DOHH2 (cell line): ENCODE results near the gene WDR89.
"Not testable (repeated sequence)": the region's sequence is repeated elsewhere in the genome, so short reads cannot be mapped to it uniquely, and the experiment has no call there.

Source experiments
- H3F3A ChIP-seq: fragments of 200-600 bp; sonication (generic), shearing (Covaris generic); 2 replicates; pipeline ENCODE4 v1.6.0; 2016; ENCODE audit warnings: antibody characterized with exemption, mild to moderate bottlenecking; ENCODE audit not compliant: control insufficient read depth, insufficient read depth
- H3K27ac ChIP-seq: fragments of 200-600 bp; sonication (generic); 2 replicates; pipeline ENCODE4 v1.5.1; 2014; ENCODE audit warnings: low read depth, mild to moderate bottlenecking, low read length, moderate library complexity
- H3K27me3 ChIP-seq: fragments of 200-600 bp; sonication (generic); 2 replicates; pipeline ENCODE4 v1.6.1; 2014; ENCODE audit warnings: mild to moderate bottlenecking, low read length, mixed read lengths; ENCODE audit not compliant: control insufficient read depth
- H3K36me3 ChIP-seq: fragments of 200-600 bp; sonication (generic); 2 replicates; pipeline ENCODE4 v1.6.1; 2014; ENCODE audit warnings: mild to moderate bottlenecking, low read length, moderate library complexity, mixed read lengths; ENCODE audit not compliant: control insufficient read depth
- H3K4me1 ChIP-seq: fragments of 200-600 bp; sonication (generic); 2 replicates; pipeline ENCODE4 v1.6.1; 2014; ENCODE audit warnings: mild to moderate bottlenecking, low read length, mixed read lengths; ENCODE audit not compliant: control insufficient read depth
- H3K4me2 ChIP-seq: fragments of 200-600 bp; sonication (generic); 2 replicates; pipeline ENCODE4 v1.6.0; 2014; ENCODE audit warnings: mild to moderate bottlenecking, low read length, moderate library complexity
- H3K4me3 ChIP-seq: fragments of 200-600 bp; sonication (generic); 2 replicates; pipeline ENCODE4 v1.5.1; 2014; ENCODE audit warnings: mild to moderate bottlenecking, low read length, mixed read lengths
- H3K79me2 ChIP-seq: fragments of 200-600 bp; sonication (generic); 2 replicates; pipeline ENCODE4 v1.6.1; 2014; ENCODE audit warnings: mild to moderate bottlenecking, low read length, mixed read lengths; ENCODE audit not compliant: control insufficient read depth
- H3K9me2 ChIP-seq: fragments of 200-600 bp; sonication (generic); replicated peaks from 2 replicates; pipeline ENCODE4 v1.6.1; 2014; ENCODE audit warnings: mild to moderate bottlenecking, low read length, mixed read lengths; ENCODE audit not compliant: control insufficient read depth
- H3K9me3 ChIP-seq: fragments of 200-600 bp; sonication (generic); 2 replicates; pipeline ENCODE4 v1.6.1; 2014; ENCODE audit warnings: antibody characterized with exemption, low read length, mixed read lengths; ENCODE audit not compliant: control insufficient read depth, insufficient read depth
- H4K20me1 ChIP-seq: fragments of 200-600 bp; sonication (generic); 2 replicates; pipeline ENCODE4 v1.6.0; 2014; ENCODE audit warnings: low read depth, mild to moderate bottlenecking, antibody characterized with exemption, low read length, moderate library complexity; ENCODE audit not compliant: control insufficient read depth, insufficient read depth
- CTCF ChIP-seq: fragments of 200-600 bp; sonication (generic); IDR thresholded peaks from one replicate; pipeline ENCODE4 v1.5.1; 2014; ENCODE audit warnings: antibody characterized with exemption, mild to moderate bottlenecking, low read depth, low read length; ENCODE audit not compliant: poor library complexity, severe bottlenecking
- EZH2phosphoT487 ChIP-seq: fragments of 200-600 bp; sonication (generic); IDR thresholded peaks from 2 replicates; pipeline ENCODE4 v1.6.1; 2017; ENCODE audit warnings: borderline replicate concordance, mild to moderate bottlenecking, antibody characterized with exemption, low read length, moderate library complexity, mixed read lengths

The WDR89 gene

DNA sequence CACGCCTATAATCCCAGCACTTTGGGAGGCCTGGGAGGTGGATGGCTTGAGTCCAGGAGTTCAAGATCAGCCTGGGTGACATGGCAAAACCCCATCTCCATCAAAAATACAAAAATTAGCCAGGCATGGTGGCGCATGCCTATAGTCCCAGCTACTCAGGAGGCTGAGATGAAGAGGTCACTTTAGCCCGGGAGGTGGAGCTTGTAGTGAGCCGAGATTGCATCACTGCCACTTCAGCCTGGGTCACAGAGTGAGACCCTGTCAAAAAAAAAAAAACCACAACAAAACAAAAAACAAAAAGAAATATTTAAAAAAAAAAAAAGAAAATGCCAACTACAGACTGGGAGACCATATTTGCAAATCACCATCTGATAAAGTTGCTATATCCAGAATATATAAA, 17.5 kb downstream of the WDR89 start:
- Histone ChIP-seq H4K20me1 (no peaks in the 10 kb centered on the region), H3K4me1 (no peaks in the 10 kb centered on the region), H3K9me3 (no peaks in the 10 kb centered on the region), H3K9me2 (no peaks in the 10 kb centered on the region), H3K4me3 (no peak overlapping the region), H3F3A (no peaks in the 10 kb centered on the region), H3K4me2 (no peak overlapping the region), H3K79me2 (peaks cover 30% of the 10 kb centered on the region), H3K27me3 (no peaks in the 10 kb centered on the region), H3K27ac (no peak overlapping the region), H3K36me3 (peaks cover 20% of the 10 kb centered on the region)
- TF ChIP-seq EZH2phosphoT487 (no peak), CTCF (no peak)

DNA sequence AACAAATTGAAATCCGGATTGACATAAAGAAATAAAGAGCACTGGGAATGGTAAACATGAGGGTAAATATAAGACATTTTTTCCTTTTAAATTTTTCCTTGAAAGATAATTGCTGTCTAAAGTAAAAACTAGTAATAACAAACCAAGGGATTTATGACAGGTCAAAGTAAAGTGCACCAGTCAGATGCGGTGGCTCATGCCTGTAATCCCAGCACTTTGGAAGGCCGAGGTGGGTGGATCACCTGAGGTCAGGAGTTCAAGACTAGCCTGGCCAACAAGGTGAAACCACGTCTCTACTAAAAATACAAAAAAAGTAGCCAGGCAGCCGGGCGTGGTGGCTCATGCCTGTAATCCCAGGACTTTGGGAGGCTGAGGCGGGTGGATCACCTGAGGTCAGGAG, 19.7 kb downstream of the WDR89 start:
- H3K27me3 ChIP-seq, H3F3A ChIP-seq, H3K4me2 ChIP-seq, H3K27ac ChIP-seq, H3K4me3 ChIP-seq, H4K20me1 ChIP-seq, H3K9me2 ChIP-seq, H3K9me3 ChIP-seq, H3K4me1 ChIP-seq: not testable (repeated sequence)
- H3K36me3 ChIP-seq, result peaks cover 39% of the 10 kb centered on the region
- peaks cover 34% of the 10 kb centered on the region for H3K79me2 ChIP-seq

GRCh38 chr14:63616015-63616414, 25.7 kb downstream of the WDR89 start:
- H3K79me2 ChIP-seq, result peaks cover 66% of the 10 kb centered on the region
- H3K9me3 ChIP-seq, result no peaks in the 10 kb centered on the region
- peaks cover 49% of the 10 kb centered on the region for H3K36me3 ChIP-seq
- H3K4me1 ChIP-seq, result no peaks in the 10 kb centered on the region
- no peak overlapping the region for H3K4me2 ChIP-seq
- H3K27me3 ChIP-seq, result no peaks in the 10 kb centered on the region
- H3K4me3 ChIP-seq, result no peak overlapping the region
- H3F3A ChIP-seq, result no peaks in the 10 kb centered on the region
- H3K9me2 ChIP-seq, result no peaks in the 10 kb centered on the region
- H4K20me1 ChIP-seq, result peaks cover 4% of the 10 kb centered on the region; the same call in 1 of the 2 replicates
- TF ChIP-seq EZH2phosphoT487 (no peak), CTCF (no peak)
- H3K27ac ChIP-seq, result no peak overlapping the region

DNA sequence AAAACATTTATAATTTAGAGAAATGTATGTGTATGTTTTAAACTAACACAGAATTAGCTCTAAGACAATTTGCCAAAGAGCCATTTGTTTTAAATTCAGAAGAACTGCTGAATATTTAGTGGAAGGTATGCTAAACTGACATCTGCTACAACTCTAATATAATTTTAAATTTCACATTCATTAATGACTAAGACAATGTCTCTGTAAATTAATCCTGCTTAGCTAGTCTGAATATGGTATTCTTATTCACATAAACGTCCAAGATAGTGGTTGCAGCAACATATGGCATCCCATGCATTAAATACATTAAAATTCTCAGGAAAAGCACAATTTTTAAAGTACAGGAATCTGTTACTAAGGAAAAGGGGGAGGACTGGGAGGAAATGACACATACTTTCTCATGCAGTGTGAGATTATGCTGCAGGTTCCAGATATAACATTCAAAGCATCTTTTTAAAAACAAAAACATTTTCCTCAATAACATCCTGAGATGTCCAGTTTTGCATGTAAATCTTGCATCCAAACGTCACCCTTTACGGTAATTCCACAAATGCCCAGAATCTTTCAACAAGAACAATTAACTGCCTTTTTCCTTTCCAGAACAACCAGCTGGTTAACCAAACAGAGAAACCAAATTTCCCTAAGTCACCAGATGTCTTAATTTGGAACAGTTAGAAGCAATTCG, 26.9 kb downstream of the WDR89 start:
- H3K79me2 ChIP-seq, result peaks cover 66% of the 10 kb centered on the region
- no peak for TF ChIP-seq EZH2phosphoT487
- TF ChIP-seq CTCF, result no peak
- no peaks in the 10 kb centered on the region for H3K4me1 ChIP-seq
- H3F3A ChIP-seq, result no peaks in the 10 kb centered on the region
- peaks cover 4% of the 10 kb centered on the region; the same call in 1 of the 2 replicates for H4K20me1 ChIP-seq
- H3K9me3 ChIP-seq, result no peaks in the 10 kb centered on the region
- no peaks in the 10 kb centered on the region for H3K27me3 ChIP-seq
- H3K36me3 ChIP-seq, result peaks cover 45% of the 10 kb centered on the region
- H3K4me2 ChIP-seq, result no peak overlapping the region
- no peaks in the 10 kb centered on the region for H3K9me2 ChIP-seq
- no peak overlapping the region for H3K4me3 ChIP-seq
- no peak overlapping the region for H3K27ac ChIP-seq
